Activated CD4-positive, CD25-positive, alpha-beta regulatory T cell treated with anti-CD3 and anti-CD28 coated beads, Interleukin-2, amount 50 U/mL, for 24 hours (primary cell): ENCODE measurements around the gene SULT4A1.

ENCODE experiments used
- ATAC-seq, 2 donors: fragments of 150-1000 bp; cut with Tn5 transposase; one replicate each; pipeline ENCODE4 v1.10.0; 2021; ENCODE audit warnings: mild to moderate bottlenecking in 1 of 2, moderate library complexity in 1 of 2

The SULT4A1 gene

DNA sequence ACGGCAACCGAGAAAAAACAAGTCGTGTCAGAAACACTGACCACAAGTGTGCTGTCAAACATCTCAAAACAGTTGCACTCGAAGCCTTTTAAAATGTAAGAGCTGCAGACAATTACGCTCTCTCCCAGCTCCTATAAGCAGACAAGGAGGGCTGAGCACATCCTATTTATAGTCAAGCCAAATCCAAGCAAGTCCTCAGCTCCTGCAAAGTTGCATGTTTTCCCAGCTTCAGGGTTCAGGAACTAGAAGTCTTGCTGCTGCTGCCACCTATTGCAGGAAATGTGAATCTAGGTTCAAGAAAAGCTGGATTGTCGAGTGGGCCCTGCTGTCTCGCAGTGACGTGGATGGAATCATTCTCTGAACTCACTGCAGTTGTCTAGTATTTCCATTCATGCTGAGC lies 65.7 kb downstream of the SULT4A1 start:
- ATAC-seq = no peak

- no peak for ATAC-seq
Measured at GRCh38 chr22:43795320-43795719, 67.0 kb downstream of the SULT4A1 start.

DNA sequence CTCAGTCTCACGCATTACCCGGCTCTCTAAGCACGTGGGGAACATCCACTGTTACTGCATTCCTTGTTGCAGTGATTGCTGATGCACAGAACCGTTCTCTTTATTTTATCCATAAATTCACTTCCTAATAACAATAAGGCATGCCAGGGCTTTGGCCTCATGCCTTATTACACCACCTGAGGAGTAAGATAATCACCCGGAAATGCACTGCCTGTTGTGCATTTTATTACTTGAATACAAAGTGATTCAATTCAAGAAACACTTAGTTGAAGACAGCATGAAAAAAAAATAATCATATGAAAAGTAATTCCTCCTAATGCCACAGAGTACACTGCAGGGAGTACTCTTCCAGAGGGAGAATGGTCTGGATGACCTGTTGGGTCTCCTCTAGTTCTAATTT lies 69.4 kb downstream of the SULT4A1 start:
- no peak for ATAC-seq

DNA sequence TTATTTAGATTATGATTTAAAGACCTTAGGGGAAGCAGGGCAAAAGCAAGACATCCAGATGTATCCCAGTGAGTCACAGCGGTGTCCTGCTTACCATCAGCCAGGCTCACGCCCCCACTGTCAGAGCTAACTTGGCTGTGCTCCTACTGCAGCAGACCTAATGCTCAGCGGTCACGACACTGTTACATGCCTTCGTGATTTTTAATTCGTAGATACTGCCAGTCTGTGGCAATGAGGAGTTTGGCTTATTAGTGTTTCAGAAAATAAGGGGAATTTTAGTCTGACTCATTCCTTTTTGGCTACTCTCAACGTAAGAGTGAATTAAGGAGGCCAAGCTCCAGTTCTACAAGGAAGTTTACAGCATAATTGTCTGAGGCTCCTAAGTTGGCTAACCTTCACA lies 72.9 kb downstream of the SULT4A1 start:
- ATAC-seq = no peak

DNA sequence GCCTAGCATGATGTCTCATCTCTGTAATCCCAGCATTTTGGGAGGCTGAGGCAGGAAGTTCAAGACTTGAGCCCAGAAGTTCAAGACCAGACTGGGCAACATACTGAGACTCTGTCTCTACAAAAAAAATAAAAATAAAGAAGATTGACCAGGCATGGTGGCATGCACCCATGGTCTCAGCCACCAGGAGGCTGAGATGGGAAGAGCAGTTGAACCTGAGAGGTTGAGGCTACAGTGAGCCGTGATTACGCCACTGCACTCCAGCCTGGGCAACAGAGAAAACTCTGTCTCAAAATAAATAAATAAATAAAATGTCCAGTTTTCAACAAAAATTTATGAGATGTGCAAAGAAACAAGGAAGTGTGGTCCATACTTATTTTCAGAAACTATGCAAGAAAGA lies 78.5 kb downstream of the SULT4A1 start:
- ATAC-seq = no peak

DNA sequence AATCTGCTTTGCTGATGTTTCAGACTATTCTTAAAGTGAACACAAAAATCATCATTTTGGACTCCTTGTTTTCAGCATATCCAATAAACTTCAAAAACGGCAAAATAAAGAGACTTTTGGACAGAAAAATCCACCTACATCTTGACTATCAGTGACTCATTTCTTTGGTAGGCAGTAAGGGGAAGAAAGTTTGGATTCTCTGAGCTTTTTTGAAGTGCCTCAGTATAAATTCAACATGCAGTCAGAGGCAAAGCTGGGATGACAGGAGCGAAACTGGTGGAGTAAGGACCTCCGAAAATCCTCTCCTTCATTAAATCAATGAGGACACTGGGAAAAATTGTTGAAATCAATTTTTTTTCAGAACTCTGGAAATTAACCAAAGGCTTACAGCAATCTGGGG lies 79.9 kb downstream of the SULT4A1 start:
- ATAC-seq = no peak

GRCh38 chr22:43777286-43777685 lies 85.0 kb downstream of the SULT4A1 start:
- ATAC-seq = no peak

DNA sequence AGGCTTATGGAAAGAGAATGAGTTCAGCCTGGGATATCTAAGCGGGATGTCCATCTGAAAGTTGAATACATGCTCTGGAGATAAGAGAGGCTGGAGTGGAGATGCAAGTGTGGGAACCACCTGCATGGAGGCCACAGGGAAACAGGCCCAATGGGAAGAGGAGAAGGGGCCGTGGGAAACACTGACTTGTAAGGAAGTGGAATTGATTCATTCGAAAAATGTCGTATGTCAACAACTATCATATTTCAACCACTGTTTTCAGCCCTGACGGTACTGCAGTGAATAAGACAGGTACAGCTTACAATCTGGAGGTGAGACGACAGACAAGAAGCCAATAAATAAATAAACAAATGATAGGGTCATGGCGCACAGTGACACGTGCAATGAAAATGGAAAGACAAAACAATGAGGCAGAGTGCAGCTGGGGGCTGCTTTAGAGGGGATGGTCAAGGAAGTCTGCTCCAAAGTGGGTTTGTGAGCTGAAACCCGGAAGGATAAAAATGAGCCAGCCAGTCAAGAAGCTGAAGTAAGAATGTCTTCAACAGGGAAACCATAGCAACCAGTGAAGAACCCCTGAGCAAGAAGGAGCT lies 86.1 kb downstream of the SULT4A1 start:
- no peak for ATAC-seq
